GM21390 (cell line): Measurements from ENCODE around the gene KLHL3.

Source experiments
- ATAC-seq: cut with Tn5 transposase; IDR thresholded peaks from one replicate; pipeline ENCODE4 v1.9.1; 2021; ENCODE audit not compliant: unreplicated experiment

Gene KLHL3

GRCh38 chr5:137584262-137584661 is 151.6 kb downstream of the KLHL3 start:
- no peak for ATAC-seq

DNA sequence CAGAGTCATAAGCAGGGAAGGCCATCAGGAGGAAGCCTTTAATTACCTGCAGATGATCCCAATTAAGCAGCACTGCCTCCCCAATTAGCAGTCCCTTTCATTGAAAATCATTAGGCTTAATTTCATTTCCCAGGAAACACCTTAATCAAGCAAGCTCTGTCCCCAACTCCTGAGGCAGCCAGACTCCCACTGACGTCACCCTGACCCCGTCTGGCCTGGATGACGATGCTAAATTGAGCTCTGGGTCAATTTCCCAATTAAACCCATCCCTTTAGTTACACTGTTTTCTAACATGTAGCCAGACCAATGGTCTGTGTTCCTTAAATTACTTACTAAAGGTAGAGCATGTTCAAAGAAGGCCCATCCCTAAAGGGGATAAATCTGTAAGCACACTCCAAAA is 152.8 kb downstream of the KLHL3 start:
- ATAC-seq = no peak

DNA sequence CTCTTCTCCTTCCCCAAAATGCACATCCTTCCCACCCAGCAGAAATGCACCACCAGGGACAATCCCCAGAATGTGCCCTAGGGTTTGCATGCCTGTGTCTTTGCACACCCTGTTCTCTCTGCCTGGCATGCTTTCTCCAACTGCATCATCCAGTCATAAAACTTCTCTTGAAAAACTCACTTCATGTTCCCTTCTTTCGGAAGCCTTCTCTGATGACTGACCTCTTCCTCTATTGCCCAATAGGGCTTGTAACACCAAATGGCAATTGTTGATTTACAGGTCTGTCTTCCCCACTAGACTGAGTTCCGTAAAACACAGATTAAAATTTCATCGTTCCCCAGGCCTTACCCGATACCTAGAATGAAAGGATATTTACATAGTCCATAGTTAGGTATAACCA is 153.7 kb downstream of the KLHL3 start:
- ATAC-seq = no peak

GRCh38 chr5:137581776-137582175 is 154.1 kb downstream of the KLHL3 start:
- no peak for ATAC-seq

DNA sequence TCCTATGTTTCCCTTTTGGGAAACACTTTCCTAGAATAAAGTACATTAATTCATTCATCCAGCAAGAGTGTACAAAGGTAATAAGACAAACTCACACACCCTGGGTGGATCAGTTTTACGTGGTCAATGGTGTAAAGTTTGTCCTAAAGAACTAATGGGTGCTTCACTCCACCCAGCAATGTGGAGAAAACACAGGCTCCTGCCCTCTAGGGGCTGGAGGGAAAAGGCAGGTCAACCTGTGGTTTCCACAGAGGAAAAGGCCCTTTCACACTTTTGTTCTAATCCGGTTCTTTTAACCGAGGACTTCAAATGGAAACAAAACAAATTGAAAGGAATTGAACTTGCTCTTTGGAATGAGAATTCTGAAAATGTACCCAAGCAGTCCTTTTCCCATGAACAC is 155.9 kb downstream of the KLHL3 start:
- no peak for ATAC-seq

GRCh38 chr5:137575847-137576246 is 160.0 kb downstream of the KLHL3 start:
- ATAC-seq = no peak

DNA sequence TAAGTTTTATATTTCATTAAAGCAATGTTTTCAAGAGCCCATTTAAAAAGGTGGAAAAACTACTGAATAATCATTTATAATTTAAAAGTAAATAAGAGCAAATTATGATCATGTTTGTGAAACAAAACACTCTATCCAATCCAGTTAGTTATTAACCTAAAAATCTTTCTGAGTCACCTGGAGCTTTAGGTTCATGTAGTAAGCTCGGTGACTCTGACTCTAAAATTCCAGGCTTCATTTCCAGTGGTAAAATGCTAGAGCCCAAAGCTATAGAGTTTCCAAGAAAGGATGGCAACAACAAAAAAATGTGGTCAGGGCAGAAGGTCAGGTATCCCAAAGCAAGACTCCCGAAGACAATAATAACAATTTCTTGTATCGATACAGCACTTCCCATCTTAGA is 160.7 kb downstream of the KLHL3 start:
- ATAC-seq = no peak

- no peak for ATAC-seq
Observed at GRCh38 chr5:137573376-137573775, 162.5 kb downstream of the KLHL3 start.

DNA sequence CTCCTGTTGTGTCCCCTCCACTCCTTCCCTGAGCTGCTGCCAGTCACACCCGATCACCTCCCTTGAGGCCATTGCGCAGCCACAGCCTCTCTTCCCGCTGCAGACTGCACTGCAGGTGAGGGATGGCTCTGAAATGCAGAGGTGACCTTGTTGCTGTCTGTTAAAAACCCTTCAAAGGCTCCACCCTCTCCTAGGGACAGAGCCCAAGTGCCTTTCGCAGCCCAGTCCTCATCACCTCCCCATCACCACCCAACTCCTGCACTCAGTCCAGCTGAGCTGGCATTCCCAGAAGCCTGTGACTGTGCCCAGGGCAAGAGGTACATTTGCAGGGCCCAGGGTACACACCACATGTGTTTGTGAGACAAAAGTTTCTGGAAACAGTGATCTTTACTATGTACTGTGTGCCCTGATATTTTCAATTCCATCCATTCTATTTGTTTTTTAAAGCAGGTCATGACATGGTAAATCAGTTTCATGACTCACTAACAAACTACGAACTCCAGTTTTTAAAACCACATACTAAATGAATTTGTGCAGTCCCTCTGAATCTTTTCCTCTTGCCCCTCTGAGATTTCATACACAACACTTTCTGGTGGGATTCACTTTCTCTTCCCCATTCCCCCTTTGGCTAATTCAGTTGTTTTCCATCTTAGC is 163.7 kb downstream of the KLHL3 start:
- ATAC-seq = no peak

- no peak for ATAC-seq
Observed at GRCh38 chr5:137570070-137570469, 165.8 kb downstream of the KLHL3 start.
